Skeletal muscle cell (primary cell): ENCODE data around the gene YTHDF1.
"Not testable (repeated sequence)": the region's sequence is repeated elsewhere in the genome, so short reads cannot be mapped to it uniquely, and the experiment has no call there.

Source experiments
- DNase-seq: peaks from one replicate; pipeline ENCODE4 v3.0.0-alpha.2; 2010; ENCODE audit warnings: low read depth
- H3K4me3 ChIP-seq: 2 replicates; pipeline ENCODE4 v1.5.1; 2011; ENCODE audit warnings: low read depth, mild to moderate bottlenecking, control low read depth, low read length, moderate library complexity

YTHDF1 gene

DNA sequence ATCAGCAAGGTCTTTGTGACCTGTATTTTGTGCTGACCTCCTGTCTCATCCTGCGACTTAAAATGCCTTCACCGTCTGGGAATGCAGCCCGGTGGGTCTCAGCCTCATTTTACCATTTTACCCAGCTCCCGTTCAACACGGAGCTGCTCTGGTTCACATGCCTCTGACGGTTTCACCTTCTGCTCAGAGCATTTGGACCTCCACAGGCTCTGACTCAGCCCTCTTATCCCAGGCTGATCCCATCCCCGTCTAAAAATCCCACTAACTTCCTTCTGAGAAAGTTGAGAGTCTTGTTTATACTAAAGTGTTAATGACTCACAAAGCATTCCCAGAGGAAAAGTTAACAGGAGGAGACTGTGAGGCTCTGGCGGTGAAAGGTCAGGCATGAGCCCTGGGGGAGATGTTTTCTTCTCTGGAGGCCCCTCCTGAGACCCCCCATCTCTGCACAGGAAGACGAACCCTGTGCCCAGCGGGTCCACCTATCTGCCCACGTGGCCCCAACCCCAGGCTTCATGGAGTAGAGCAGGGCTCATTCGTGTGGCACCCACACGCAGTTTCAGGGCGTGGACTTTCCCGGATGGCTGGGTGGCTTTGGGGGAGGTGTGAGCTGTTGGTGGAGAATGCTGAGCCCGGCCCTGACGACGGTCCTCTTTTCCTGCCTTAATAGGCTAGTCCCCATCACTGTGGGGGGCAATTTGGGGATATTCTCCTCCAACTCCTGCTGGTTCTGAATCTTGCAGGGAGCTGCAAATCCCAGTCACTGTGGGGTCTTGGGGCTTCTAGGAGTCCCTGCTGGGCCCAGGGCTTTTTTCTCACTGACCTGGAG is 16.5 kb upstream of the YTHDF1 start:
- H3K4me3 ChIP-seq: no peak overlapping the region
- peak; percentile 76 for DNase-seq

DNA sequence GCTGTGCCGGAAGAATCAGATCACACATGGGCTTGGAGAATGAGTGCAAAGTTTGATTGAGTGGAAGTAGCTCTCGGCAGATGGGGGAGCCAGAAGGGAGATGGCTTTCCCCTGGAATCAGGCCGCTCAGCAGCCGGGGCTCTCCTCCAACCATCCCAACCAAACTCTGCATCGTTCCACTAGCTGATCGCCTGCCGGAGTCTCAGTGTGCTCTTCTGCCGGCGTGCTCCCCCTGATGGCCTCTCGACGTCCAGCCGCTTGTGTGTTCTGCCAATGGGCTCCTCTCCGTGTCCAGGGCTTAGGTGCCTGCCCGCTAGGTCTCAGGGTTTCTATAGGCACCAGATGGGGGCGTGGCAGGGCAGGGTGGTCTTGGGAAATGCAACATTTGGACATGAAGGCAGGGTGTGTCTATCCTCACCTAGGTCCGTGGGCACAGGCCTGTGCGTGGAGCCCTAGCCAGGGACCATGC is 14.9 kb upstream of the YTHDF1 start:
- peak; percentile 33 for DNase-seq
- no peak overlapping the region for H3K4me3 ChIP-seq

GRCh38 chr20:63228806-63229205 is 12.9 kb upstream of the YTHDF1 start:
- DNase-seq: no peak
- H3K4me3 ChIP-seq: no peak overlapping the region

DNA sequence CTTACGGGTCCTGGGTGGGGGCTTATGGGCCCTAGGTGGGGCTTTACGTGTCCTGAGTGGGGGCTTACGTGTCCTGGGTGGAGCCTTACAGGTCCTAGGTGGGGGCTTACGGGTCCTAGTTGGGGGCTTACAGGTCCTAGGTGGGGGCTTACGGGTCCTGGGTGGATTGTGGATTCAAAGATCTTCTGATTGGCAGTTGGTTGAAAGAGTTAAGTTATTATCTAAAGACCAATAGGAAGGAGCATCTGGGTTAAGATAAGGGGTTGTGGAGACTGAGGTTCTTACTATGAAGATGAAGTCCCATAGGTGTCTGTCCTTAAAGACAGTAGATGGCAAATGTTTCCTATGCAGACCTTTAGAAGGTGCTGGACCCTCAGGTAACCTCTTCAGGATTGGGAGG is 11.3 kb upstream of the YTHDF1 start:
- no peak for DNase-seq
- H3K4me3 ChIP-seq: no peak overlapping the region

DNA sequence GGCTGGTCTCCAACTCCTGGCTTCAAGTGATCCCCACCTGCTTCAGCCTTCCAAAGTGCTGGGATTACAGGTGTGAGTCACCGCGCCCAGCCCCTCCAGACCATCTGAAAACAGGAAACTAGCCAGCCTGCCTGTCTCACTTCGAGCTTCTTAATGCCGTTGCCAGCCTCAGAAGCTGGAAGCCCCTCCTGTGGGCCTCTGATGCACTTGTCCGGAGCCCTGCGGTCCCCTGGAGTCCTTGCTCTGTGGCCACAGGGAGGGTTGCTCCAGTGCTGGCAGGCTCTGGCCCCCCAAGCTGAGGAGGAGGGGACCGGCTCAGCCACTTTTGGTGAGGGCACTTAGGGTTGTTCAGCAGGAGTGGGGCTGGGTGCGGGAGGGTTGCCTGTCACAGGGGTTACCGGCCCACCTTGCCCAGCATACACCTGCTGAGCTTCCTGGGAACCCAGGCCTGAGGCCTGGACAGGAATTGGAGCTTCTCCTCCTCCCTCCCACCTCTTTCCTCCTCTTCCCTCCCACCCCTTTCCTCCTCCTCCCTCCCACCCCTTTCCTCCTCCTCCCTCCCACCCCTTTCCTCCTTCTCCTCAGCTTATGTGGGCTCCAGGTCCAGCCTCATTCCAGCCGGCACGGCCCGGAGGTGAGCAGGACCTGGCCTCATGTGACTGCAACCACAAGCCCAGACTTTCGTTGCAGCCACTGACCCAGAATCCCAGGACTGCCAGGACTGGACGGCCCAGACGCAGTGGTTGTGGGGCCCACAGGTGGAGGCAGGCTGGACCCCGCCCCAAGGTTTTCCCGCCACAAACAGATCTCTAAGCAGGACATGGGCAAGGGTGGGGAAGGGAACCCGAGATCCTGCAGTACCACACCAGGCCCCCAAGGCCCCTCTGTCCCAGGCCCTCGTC is 10.4 kb upstream of the YTHDF1 start:
- H3K4me3 ChIP-seq: no peak overlapping the region
- DNase-seq: no peak

GRCh38 chr20:63225082-63225454 is 9.1 kb upstream of the YTHDF1 start:
- no peak for DNase-seq
- H3K4me3 ChIP-seq: no peak overlapping the region

DNA sequence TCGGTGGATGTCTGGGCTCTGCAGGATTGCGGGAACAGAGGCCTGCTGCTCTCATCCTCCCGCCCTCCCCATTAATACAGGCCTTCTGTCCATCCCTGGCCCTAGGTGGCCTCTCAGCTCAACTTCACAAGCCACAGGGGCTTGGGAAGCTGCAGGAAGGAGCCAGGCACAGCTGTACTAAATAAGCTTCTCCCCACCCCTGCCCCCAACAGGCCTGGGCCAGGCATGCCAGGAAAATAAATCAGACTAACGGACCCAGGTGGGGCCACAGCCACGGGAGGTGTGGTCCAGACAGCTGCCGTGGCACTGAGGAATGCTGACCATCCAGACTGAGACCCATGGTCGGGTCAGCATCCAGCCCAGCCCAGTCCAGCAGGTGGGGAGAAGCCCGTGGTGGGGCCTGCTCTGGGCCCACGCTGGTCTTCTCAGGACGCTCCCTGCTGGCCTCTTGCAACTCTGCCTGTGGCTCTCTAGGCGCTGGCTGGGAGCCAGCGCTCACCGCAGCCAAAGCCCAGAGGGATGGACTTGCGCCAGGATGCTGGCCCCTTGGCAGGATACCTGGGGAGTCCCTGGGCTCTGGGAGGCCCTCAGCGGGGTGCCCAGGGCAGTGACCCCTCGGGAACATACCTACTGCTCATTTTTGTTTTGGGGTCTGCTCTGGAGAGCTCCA is 8.6 kb upstream of the YTHDF1 start:
- no peak overlapping the region for H3K4me3 ChIP-seq

GRCh38 chr20:63223826-63224207 is 7.9 kb upstream of the YTHDF1 start:
- no peak overlapping the region for H3K4me3 ChIP-seq
- DNase-seq: no peak

More for the DNA sequence above, 8.6 kb upstream of the YTHDF1 start:
- DNase-seq: peak; percentile 27

DNA sequence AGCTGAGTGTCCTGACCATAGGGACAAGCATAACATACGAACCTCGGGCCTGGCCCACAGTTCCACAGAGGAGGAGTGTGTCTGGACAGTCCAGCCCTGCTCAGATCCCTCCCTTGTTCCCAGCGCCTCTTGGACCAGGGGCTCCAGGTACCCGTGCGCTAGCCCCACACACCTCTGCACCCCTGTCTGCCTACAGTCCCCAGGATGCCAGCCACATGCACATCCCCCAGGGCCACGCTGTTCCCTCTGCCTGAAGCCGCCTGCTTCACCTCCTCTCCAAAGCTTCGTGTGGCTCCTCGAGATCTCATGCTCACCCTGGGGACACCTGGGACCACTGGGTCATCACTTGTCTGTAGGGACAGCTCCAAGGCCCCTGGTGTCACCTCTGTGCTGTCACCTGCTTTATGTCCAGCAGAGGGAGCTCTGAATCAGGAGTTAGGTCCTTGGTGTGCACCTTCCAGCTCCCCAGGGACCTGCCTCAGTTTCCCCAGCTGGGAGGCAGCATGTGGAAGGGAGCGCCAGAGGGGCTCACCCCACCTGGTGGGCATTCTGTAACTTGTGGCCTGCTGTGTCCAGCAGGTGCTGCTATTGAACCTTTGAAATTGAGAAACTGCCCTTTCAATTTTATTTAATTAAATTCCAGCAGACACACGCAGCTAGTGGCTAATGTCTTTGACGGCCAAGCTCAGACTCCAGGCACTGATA is 7.3 kb upstream of the YTHDF1 start:
- DNase-seq: no peak
- no peak overlapping the region for H3K4me3 ChIP-seq

DNA sequence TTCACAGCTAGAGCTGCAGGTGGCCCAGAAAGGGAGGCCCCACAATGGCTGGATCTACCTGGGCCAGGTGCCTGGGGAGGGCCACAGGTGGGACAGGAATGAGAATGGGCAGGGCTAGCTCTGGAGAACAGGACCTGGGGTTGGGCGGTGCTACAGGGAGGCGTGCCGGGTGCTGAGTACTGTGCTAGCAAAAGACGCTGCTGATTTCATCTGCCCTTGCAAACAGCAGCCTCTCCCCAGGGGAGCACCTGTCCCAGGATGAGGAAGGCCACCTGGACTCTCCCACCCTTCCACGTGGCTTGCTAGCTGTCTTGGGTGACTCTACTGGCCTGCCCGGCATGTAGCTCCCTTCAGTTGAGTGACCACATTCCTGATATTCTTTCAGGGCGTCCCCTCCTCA is 6.6 kb upstream of the YTHDF1 start:
- H3K4me3 ChIP-seq: no peak overlapping the region
- DNase-seq: no peak

GRCh38 chr20:63221400-63222053 is 5.6 kb upstream of the YTHDF1 start:
- H3K4me3 ChIP-seq, DNase-seq: not testable (repeated sequence)

GRCh38 chr20:63220696-63221399 is 4.9 kb upstream of the YTHDF1 start:
- no peak overlapping the region for H3K4me3 ChIP-seq
- no peak for DNase-seq

GRCh38 chr20:63219866-63220521 is 4.1 kb upstream of the YTHDF1 start:
- H3K4me3 ChIP-seq: no peak overlapping the region
- DNase-seq: no peak

GRCh38 chr20:63219447-63219821 is 3.5 kb upstream of the YTHDF1 start:
- DNase-seq: no peak
- no peak overlapping the region for H3K4me3 ChIP-seq

DNA sequence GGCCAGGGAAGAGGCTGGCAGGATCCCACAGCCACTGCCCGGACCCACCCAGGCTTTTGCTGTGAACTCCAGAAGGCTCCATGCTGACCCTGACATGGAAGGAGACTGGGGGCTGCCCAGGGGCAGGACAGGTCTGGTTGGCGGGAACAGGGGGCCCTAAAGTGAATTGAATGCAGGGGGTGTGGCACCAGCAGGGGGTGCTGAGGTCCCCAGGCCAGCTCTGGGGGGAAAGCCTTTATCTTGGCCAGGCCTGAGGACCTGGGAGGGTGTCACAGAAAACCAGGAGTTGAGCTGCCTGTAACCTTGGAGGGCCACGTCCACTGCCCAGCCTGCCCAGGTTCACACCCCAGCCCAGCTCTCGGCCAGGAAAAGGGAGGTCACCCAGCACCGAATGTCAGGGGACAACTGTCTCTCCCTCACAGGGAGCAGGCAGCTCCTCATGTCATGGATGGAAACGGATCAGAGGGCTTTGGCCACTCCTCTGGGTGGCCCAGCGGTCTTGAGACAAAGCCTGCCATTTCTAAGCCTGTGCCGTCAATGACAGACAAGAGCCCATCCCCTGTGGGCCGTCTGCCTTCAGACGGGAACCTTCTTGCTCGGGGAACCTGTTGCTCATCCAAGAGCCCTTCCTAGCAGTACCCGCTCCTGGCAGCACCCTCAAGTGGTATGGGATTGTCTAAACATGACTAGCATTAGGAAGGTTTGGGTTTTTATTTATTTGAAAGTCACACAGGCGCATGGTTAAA is 2.9 kb upstream of the YTHDF1 start:
- H3K4me3 ChIP-seq: no peak overlapping the region
- DNase-seq: no peak

DNA sequence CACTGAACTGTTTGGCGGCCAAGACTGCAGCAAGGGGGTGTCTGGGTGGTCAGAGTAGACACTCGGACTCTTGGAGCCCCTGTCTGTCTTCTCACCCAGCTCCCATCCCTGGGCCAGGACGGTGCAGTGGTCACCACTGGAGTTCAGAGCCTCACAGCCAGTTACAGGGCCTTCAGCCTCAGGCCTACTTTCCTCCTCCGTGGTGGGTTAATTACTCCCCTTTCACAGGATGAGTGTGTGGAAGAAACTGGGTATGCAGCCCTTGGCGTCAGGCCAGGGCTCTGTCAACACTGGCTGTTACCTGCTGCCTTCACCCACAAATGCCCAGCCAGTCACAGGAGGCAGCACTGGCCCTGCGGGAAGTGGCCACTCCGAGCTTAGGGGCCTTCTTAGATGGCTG is 1.8 kb upstream of the YTHDF1 start:
- H3K4me3 ChIP-seq: no peak overlapping the region
- no peak for DNase-seq

DNA sequence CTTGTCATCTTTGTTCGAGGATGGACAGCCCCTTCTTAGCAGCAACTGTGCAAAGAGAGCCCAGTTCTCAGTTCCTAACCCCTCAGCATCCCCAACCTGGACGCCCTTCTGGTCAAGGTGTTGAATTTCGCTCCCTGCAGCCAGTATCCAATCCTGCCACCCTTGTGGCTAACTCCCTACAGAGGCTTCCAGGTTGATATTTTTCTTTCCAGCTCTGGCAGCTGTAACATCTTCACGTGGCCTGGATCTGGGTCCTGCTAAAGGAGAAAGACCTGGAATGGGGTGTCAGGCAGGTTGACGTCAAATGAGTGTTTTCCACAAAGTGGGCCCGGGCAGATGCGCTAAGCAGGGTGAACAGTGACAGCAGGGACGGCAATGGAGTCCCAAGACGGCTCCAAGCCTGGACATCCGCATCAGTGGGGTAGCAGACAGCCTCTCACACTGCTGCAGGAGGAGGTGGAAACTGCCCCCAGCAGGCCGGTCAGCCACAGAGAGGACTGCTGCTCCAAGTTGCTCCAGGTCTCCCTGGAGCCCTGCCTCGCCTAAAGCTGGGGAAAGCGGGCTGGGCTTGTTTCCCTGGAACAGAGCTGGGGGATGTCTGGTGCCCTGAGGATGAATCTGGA is 1.0 kb upstream of the YTHDF1 start:
- no peak for DNase-seq
- peak overlapping the region; percentile 81 for H3K4me3 ChIP-seq
